ENCODE measurements around the gene OCSTAMP.

DNA sequence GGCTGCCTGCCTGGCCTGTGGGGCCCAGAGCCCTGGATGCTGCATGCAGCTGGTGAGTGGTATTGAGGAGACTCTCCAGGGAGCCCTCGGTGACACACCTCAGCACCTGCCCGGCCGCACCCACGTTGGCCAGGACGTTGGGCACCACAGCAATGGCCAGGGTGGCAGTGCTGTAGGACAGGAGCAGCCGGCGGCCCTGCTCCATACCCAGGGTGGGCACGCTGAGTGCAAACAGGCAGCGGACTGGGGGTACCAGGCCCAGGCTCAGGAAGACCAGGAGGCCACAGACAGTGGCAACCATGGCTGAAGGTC, 4.7 kb downstream of the OCSTAMP start:
- TF ChIP-seq EZH2 (IDR thresholded peaks at IDR 0.05) (no peak), FOXP2 (optimal IDR thresholded peaks at IDR 0.05; ENCODE audit: control extremely low read depth, extremely low read length, insufficient read depth) (no peak), POLR2AphosphoS5 (IDR thresholded peaks at IDR 0.05; ENCODE audit: borderline replicate concordance, low read depth, low read length) (no peak)
